Activated CD8-positive, alpha-beta memory T cell treated with anti-CD3 and anti-CD28 coated beads for 4 hours (primary cell): ENCODE data around the gene SLC25A34.

ENCODE experiments used
- DNase-seq, 2 donors: peaks; one replicate each; pipeline ENCODE4 v3.0.0-alpha.2; 2020; ENCODE audit warnings: low read depth in 2 of 2

The SLC25A34 gene

GRCh38 chr1:15771836-15772515 is 35.9 kb downstream of the SLC25A34 start:
- DNase-seq = no peak

- DNase-seq = no peak
These were observed 39.6 kb downstream of the SLC25A34 start for GRCh38 chr1:15775706-15776105.

- DNase-seq = no peak
These were observed 42.0 kb downstream of the SLC25A34 start for GRCh38 chr1:15777909-15778707.

GRCh38 chr1:15785683-15786082 is 49.6 kb downstream of the SLC25A34 start:
- DNase-seq = no peak

DNA sequence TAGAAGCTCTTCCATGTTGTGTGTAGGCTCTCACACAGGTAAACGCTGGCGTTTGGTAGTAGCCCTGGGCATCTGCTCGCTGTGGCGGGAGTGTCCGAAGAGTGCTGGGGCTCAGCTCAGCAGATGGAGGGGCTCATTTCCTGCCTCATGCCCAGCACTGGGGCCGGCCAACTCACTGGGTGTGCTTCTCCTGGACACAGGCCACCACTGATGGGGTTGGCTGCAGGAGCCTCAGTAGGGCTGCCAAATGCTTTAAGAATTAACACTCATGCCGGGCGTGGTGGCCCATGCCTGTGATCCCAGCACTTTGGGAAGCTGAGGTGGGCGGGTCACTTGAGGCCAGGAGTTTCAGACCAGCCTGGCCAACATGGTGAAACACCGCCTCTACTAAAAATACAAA is 50.5 kb downstream of the SLC25A34 start:
- no peak for DNase-seq

DNA sequence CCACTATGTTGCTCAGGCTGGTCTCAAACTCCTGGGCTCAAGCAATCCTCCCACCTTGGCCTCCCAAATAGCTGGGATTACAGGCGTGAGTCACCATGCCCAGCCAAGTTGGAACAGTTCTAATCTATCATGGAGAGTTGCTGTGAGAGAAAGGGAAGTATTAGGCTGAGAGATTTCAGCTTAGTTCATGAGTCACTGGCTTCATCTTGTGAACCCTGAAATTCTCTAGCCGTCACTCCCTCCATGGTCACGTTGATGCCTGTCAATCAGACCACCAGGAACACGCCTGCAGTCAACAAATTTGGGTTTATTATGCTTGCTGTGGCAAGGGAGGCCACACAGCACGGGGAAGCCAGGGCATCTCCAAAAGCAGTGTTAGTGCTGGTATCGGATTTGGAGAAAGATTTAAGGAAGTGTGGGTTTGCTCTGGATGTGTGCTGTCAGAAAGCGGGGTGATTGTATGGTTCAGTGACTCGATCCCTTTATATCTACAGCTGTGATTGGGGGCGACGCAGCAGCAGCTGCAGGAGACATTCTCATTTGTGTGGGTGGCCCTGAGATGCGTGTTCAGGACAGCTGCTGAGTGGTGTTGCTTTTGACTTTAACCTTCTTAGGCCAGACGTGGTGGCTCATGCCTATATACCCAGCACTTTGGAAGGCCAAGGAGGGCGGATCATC is 52.7 kb downstream of the SLC25A34 start:
- no peak for DNase-seq
